Caco-2 (cell line): ENCODE results near the gene BCL7C. TPM values are rescaled to one million over a fixed set of nuclear protein-coding genes. Genes with fewer than 3 reads are reported as not detected.

Experiments used
- BruUV-seq: library from RNA; stranded (reverse); fragments of 400-500 nt; replicated peaks from 2 replicates; lab custom pipeline; 2021; lab: Mats Ljungman, UMichigan
- CTCF ChIA-PET: fragments of 300-600 bp; sonication (Branson Sonifier 250); formaldehyde crosslinking; loops from one replicate; lab custom pipeline; 2022; ENCODE audit warnings: antibody characterized with exemption; lab: Charles Lee
- POLR2A ChIA-PET: fragments of 300-600 bp; sonication (Branson Sonifier 250); formaldehyde crosslinking; loops from one replicate; lab custom pipeline; 2022; ENCODE audit warnings: antibody characterized with exemption; lab: Charles Lee
- DNase-seq, 2 experiments: peaks; one replicate each; pipeline versions ENCODE4 v3.0.0 to v3.0.0-alpha.2; 2020 to 2022
- H3K27me3 ChIP-seq: replicated peaks from 2 replicates; pipeline ENCODE4 v1.6.0; 2011; ENCODE audit warnings: low read length; ENCODE audit not compliant: control insufficient read depth, insufficient read depth
- H3K36me3 ChIP-seq: 2 replicates; pipeline ENCODE4 v1.5.1; 2011; ENCODE audit warnings: low read length; ENCODE audit not compliant: control insufficient read depth, insufficient read depth
- H3K4me1 ChIP-seq: fragments of 250-450 bp; sonication (Bioruptor Pico); 2 replicates; pipeline ENCODE4 v1.5.1; 2020; ENCODE audit warnings: mild to moderate bottlenecking
- H3K4me3 ChIP-seq: 2 replicates; pipeline ENCODE4 v1.5.1; 2011; ENCODE audit warnings: low read depth, mild to moderate bottlenecking, control low read depth, low read length
- H3K9me3 ChIP-seq: fragments of 250-450 bp; sonication (Bioruptor Pico); 2 replicates; pipeline ENCODE4 v1.5.1; 2020; ENCODE audit warnings: mild to moderate bottlenecking, moderate library complexity
- H3K27ac Mint-ChIP-seq: one replicate; pipeline ENCODE4 v1.8.0; 2022; ENCODE audit warnings: mixed read lengths; ENCODE audit not compliant: unreplicated experiment
- H3K27me3 Mint-ChIP-seq: one replicate; pipeline ENCODE4 v1.8.0; 2022; ENCODE audit warnings: mixed read lengths; ENCODE audit not compliant: insufficient read depth, unreplicated experiment
- H3K36me3 Mint-ChIP-seq: one replicate; pipeline ENCODE4 v1.8.0; 2022; ENCODE audit warnings: mild to moderate bottlenecking, mixed read lengths; ENCODE audit not compliant: insufficient read depth, unreplicated experiment
- H3K4me1 Mint-ChIP-seq: one replicate; pipeline ENCODE4 v1.8.0; 2022; ENCODE audit warnings: low read depth, mixed read lengths; ENCODE audit not compliant: unreplicated experiment
- H3K4me3 Mint-ChIP-seq: one replicate; pipeline ENCODE4 v1.8.0; 2022; ENCODE audit warnings: mild to moderate bottlenecking, moderate library complexity, mixed read lengths; ENCODE audit not compliant: unreplicated experiment
- H3K9me3 Mint-ChIP-seq: one replicate; pipeline ENCODE4 v1.8.0; 2022; ENCODE audit warnings: mixed read lengths; ENCODE audit not compliant: unreplicated experiment
- CTCF ChIP-seq, 2 experiments: fragments of 200-600 bp in 1 of 2; IDR thresholded peaks; 1 replicate in 1 of 2; 2 replicates in 1 of 2; pipeline versions ENCODE4 v1.5.1 to v1.8.0; 2011 to 2022; ENCODE audit warnings: antibody characterized with exemption in 1 of 2, control low read depth in 1 of 2, inconsistent platforms in 1 of 2, low read depth in 1 of 2, low read length in 1 of 2, mild to moderate bottlenecking in 1 of 2, moderate library complexity in 1 of 2; ENCODE audit not compliant: insufficient read depth in 1 of 2, severe bottlenecking in 1 of 2, unreplicated experiment in 1 of 2
- intact Hi-C: fragments of 100-400 bp; cut with micrococcal nuclease; formaldehyde crosslinking; loops from one replicate; pipeline ENCODE4 v1.10.0; 2022; ENCODE audit not compliant: unreplicated experiment
- total RNA-seq: library from RNA; stranded (reverse); gene quantifications from 2 replicates; pipeline ENCODE4 v1.2.3, GENCODE V29; 2022

The BCL7C gene
- total RNA-seq, 1 experiment from 2014 or later, result 17.7 TPM

DNA sequence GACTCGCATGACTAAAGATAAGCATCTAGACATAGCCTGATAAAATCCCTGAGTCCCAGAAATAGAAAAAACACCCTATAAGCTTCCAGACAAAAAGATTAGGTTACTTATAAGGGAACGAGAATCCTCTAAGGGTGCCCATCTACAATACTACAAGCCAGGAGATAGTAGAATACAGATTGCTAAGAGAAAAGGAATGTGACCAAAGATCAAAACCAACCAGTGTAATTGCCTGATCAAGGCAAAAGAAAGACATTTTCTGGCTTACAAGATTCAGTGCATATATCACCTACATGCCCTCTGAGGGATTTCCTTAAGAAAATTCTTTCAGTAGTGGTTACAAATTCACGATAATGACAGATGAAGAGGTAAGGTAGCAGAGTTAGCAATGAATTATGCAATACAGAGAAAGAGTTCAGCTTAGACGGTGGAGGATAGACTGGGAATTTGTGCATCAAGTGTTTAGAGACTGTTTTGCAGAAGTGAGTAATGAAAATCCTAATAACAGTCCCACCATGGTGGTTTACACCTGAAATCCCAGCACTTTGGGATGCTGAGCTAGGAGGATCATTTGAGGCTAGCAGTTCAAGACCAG lies 35.0 kb downstream of the BCL7C start:
- intact Hi-C loops, result no loop called here
- Histone ChIP-seq H3K4me3 (no peak overlapping the region), H3K9me3 (peaks cover 4% of the 10 kb centered on the region; the same call in 1 of the 2 replicates), H3K36me3 (no peaks in the 10 kb centered on the region), H3K27me3 (no peaks in the 10 kb centered on the region), H3K4me1 (peaks cover 13% of the 10 kb centered on the region; the same call in 1 of the 2 replicates)
- TF ChIP-seq CTCF (IDR thresholded peaks at IDR 0.05; ENCODE audit: insufficient read depth in 1 of 2, low read depth in 1 of 2, low read length in 1 of 2, severe bottlenecking in 1 of 2, unreplicated experiment in 1 of 2), result no peak
- H3K9me3 Mint-ChIP-seq, result peaks cover 19% of the 10 kb centered on the region
- no peak overlapping the region for H3K27ac Mint-ChIP-seq
- CTCF ChIA-PET, result no interaction called here
- H3K4me3 Mint-ChIP-seq, result no peak overlapping the region
- no peaks in the 10 kb centered on the region for H3K27me3 Mint-ChIP-seq
- no peaks in the 10 kb centered on the region for H3K36me3 Mint-ChIP-seq
- POLR2A ChIA-PET, result no interaction called here
- H3K4me1 Mint-ChIP-seq, result peaks cover 7% of the 10 kb centered on the region
- no TSS peak for BruUV-seq
- no peak for DNase-seq

DNA sequence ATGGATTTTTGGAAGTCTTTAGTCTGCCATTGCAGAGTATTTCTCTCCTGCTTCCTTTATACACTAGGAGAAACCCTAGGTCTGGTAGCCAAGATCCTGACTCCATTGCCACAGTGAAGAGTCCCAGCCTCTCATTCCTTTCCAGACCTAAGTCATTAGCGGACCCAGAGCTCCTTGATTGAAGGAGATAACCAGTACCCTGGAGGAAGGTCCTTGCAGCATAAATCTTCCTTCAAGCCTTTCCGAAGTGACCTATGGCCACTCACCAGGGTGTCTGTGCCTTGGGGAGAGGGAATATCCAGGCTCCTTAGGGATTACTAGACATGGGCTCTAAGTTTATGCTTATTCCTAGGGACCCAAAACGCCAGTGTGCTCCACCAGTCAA lies 35.8 kb downstream of the BCL7C start:
- no TSS peak for BruUV-seq
- H3K9me3 Mint-ChIP-seq, result peaks cover 19% of the 10 kb centered on the region
- H3K36me3 Mint-ChIP-seq, result no peaks in the 10 kb centered on the region
- H3K27me3 Mint-ChIP-seq, result no peaks in the 10 kb centered on the region
- H3K4me3 Mint-ChIP-seq, result no peak overlapping the region
- intact Hi-C loops, result no loop called here
- Histone ChIP-seq H3K27me3 (no peaks in the 10 kb centered on the region), H3K9me3 (peaks cover 3% of the 10 kb centered on the region; the same call in 1 of the 2 replicates), H3K4me3 (no peak overlapping the region), H3K36me3 (no peaks in the 10 kb centered on the region), H3K4me1 (peaks cover 20% of the 10 kb centered on the region; the same call in 1 of the 2 replicates)
- DNase-seq, result no peak
- H3K4me1 Mint-ChIP-seq, result peaks cover 10% of the 10 kb centered on the region
- CTCF ChIA-PET, result interaction anchor here (1.2 kb wide), 1 partner anchor 19 kb away, joined by 3 read pairs; no protein-coding TSS in a partner anchor
- POLR2A ChIA-PET, result interaction anchor here (0.6 kb wide), 1 partner anchor 17 kb away, joined by 3 read pairs; no protein-coding TSS in a partner anchor
- no peak overlapping the region for H3K27ac Mint-ChIP-seq
- no peak for TF ChIP-seq CTCF (IDR thresholded peaks at IDR 0.05; ENCODE audit: insufficient read depth in 1 of 2, low read depth in 1 of 2, low read length in 1 of 2, severe bottlenecking in 1 of 2, unreplicated experiment in 1 of 2)

DNA sequence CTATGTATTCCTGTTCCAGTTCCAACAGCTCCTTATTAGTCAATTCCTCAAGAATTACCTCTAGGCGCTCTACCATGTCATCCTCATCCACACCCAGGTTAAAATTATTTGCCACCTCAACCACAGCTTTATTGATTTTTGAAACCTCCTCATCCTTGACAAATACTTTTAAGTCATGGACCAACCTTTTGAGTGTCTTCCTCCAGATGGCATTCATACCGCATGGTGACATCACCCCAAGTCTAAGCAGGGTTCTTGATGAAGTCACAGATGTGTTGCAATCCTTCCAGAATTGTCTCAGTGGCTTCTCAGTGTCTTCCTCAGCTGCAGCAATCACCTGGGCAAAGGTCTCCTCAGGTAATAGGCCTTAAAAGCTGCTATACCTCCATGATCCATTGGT lies 40.1 kb downstream of the BCL7C start:
- H3K9me3 Mint-ChIP-seq, result no peaks in the 10 kb centered on the region
- Histone ChIP-seq H3K36me3 (no peaks in the 10 kb centered on the region), H3K4me1 (peaks cover 16% of the 10 kb centered on the region; the same call in 1 of the 2 replicates), H3K4me3 (no peak overlapping the region), H3K9me3 (no peaks in the 10 kb centered on the region), H3K27me3 (no peaks in the 10 kb centered on the region)
- no peak for TF ChIP-seq CTCF (IDR thresholded peaks at IDR 0.05; ENCODE audit: insufficient read depth in 1 of 2, low read depth in 1 of 2, low read length in 1 of 2, severe bottlenecking in 1 of 2, unreplicated experiment in 1 of 2)
- H3K4me3 Mint-ChIP-seq, result no peak overlapping the region
- no peaks in the 10 kb centered on the region for H3K27me3 Mint-ChIP-seq
- H3K27ac Mint-ChIP-seq, result no peak overlapping the region
- ChIA-PET POLR2A (no interaction called here), CTCF (interaction anchor here (1.2 kb wide), 1 partner anchor 39 kb away, joined by 4 read pairs; no protein-coding TSS in a partner anchor)
- no peak for DNase-seq
- intact Hi-C loops, result no loop called here
- no peaks in the 10 kb centered on the region for H3K36me3 Mint-ChIP-seq
- H3K4me1 Mint-ChIP-seq, result peaks cover 9% of the 10 kb centered on the region
- BruUV-seq, result no TSS peak
